Measurements from ENCODE around the gene LRRN4. TPM values are rescaled to one million over a fixed set of nuclear protein-coding genes. Genes with fewer than 3 reads are reported as not detected.

Gene LRRN4
- total RNA-seq, 1 donor from 2014 or later, result not detected

DNA sequence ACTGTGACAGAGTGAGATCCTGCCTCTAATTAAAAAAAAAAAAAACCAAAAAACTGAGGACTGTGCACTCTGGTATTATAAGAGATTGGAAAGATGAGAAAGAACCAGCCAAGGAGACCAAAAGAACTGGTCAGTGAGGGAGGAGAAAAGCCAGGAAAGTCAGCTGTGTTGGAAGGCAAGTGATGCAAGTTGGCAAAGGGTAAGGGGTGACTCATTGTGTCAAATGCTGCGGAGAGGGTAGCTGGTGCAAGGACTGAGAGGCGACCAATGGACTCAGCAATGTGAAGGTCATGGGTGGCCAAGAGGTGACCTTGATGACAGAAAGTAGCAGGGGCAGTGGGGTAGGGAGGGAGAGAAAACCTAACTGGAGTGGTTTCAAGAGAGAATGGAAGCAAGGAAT lies 27.4 kb upstream of the LRRN4 start:
- TF ChIP-seq POLR2AphosphoS5 (IDR thresholded peaks at IDR 0.05; ENCODE audit: insufficient read depth in 1 of 2, low read depth in 1 of 2) (no peak), POLR2A (IDR thresholded peaks at IDR 0.05) (no peak)
- TF ChIP-seq, protein P1, sequence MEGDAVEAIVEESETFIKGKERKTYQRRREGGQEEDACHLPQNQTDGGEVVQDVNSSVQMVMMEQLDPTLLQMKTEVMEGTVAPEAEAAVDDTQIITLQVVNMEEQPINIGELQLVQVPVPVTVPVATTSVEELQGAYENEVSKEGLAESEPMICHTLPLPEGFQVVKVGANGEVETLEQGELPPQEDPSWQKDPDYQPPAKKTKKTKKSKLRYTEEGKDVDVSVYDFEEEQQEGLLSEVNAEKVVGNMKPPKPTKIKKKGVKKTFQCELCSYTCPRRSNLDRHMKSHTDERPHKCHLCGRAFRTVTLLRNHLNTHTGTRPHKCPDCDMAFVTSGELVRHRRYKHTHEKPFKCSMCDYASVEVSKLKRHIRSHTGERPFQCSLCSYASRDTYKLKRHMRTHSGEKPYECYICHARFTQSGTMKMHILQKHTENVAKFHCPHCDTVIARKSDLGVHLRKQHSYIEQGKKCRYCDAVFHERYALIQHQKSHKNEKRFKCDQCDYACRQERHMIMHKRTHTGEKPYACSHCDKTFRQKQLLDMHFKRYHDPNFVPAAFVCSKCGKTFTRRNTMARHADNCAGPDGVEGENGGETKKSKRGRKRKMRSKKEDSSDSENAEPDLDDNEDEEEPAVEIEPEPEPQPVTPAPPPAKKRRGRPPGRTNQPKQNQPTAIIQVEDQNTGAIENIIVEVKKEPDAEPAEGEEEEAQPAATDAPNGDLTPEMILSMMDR (IDR thresholded peaks at IDR 0.05), result no peak
- Histone ChIP-seq H3K4me1 (no peaks in the 10 kb centered on the region), H3K27ac (no peak overlapping the region), H3K9me3 (no peaks in the 10 kb centered on the region), H3K4me3 (no peak overlapping the region), H3K36me3 (peaks cover 0 to 8% of the 10 kb centered on the region in 2 donors), H3K27me3 (no peaks in the 10 kb centered on the region)
- no peak for DNase-seq (ENCODE audit: extremely low spot score in 2 of 2)
- intact Hi-C loops (cut with DNase I), result no loop called here

DNA sequence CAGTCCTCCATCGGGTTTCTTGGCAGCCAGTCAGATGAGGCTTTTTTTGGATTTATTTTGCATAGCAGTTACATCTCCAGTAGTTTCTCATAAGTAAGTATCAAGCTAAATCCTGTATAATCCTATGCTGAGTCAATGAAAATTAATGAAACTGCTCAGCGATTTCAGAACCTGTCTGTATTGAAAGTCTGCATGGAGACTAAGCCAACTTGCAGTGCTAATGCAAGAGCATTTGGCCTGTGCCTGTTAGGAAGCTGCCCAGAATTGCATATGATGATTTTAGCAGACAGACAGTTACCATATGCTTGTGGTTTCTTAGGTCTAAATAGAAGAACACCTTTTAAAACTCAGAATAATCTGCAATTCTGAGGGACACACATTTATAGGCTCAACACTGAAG lies 25.2 kb upstream of the LRRN4 start:
- no peaks in the 10 kb centered on the region for H3K4me1 ChIP-seq
- H3K4me3 ChIP-seq, result no peak overlapping the region
- H3K9me3 ChIP-seq, result no peaks in the 10 kb centered on the region
- H3K36me3 ChIP-seq, result no peaks in the 10 kb centered on the region
- H3K27ac ChIP-seq, result no peak overlapping the region
- H3K27me3 ChIP-seq, result no peaks in the 10 kb centered on the region
- intact Hi-C loops (cut with DNase I), result loop anchor here (10.0 kb wide), 1 partner anchor 554 kb away; no protein-coding TSS in a partner anchor
- DNase-seq (ENCODE audit: extremely low spot score in 2 of 2), result no peak
- TF ChIP-seq POLR2AphosphoS5 (IDR thresholded peaks at IDR 0.05; ENCODE audit: insufficient read depth in 1 of 2, low read depth in 1 of 2) (peak in 1 of 2 donors; percentile 12), POLR2A (IDR thresholded peaks at IDR 0.05) (no peak)
- TF ChIP-seq, protein P1 (IDR thresholded peaks at IDR 0.05), result no peak

DNA sequence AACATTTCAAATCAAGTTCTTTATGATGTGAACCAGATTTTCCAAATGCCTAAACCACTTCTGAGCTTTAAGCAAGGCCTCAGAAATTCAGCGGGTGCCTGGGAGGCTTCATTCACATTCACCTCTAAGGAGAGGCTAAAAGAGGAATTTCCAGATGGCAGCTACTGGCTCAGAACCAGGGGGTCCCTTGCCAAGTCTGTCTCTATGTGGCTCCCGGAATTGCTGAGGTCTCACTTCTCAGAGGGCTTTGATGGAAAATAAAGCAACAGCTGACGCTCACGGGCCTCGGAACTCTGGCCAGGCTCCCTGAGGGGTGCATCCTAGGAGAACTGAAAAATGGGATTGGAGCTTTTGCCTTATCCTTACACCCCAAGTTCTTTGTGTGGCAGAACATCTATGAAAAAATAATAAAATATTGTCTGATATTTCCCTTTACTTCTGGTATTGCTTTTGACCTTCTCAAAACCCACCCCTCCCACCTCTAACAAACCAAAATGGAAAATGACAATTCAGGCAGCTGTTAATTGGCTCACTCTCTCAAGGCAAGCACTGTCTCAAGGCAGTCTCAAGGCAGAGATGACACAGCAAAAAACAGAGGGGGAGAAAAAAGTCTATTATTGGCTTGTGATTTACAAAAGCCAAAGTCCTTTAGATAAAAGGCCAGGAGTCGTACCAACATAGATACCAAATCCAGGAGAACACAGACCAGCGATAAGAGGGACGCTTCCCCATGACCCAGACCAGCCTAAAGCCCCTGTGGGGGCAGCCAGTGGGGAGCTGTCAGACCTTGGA lies 21.8 kb upstream of the LRRN4 start:
- Histone ChIP-seq H3K27ac (no peak overlapping the region), H3K4me1 (no peaks in the 10 kb centered on the region), H3K9me3 (no peaks in the 10 kb centered on the region), H3K4me3 (no peak overlapping the region), H3K36me3 (no peaks in the 10 kb centered on the region), H3K27me3 (no peaks in the 10 kb centered on the region)
- TF ChIP-seq POLR2A (IDR thresholded peaks at IDR 0.05) (no peak), POLR2AphosphoS5 (IDR thresholded peaks at IDR 0.05; ENCODE audit: insufficient read depth in 1 of 2, low read depth in 1 of 2) (no peak)
- TF ChIP-seq, protein P1 (IDR thresholded peaks at IDR 0.05), result no peak
- intact Hi-C loops (cut with DNase I), result loop anchor here (10.0 kb wide), 1 partner anchor 551 kb away; no protein-coding TSS in a partner anchor
- DNase-seq (ENCODE audit: extremely low spot score in 2 of 2), result no peak

DNA sequence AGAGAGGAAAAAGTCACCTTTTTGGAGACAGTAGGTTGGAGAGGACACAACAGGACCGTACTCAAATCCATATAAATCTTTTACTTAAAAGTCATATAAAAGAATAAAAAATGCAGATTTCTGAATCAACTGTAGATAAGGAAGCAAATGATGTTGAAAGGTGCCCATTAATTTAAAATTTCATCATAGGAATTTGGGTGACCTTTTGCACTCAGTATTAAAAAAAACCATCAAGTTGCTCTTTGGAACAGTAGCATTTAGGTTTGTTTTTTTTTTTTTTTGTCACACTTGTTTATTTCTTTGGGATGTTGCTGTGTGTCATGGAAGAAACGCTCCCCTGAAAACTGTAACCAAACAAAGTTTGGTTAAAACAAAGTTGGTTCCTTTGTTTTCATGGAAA lies 20.9 kb upstream of the LRRN4 start:
- Histone ChIP-seq H3K27ac (no peak overlapping the region), H3K36me3 (no peaks in the 10 kb centered on the region), H3K4me1 (no peaks in the 10 kb centered on the region), H3K9me3 (no peaks in the 10 kb centered on the region), H3K27me3 (no peaks in the 10 kb centered on the region), H3K4me3 (no peak overlapping the region)
- TF ChIP-seq, protein P1 (IDR thresholded peaks at IDR 0.05), result no peak
- no peak for TF ChIP-seq POLR2A (IDR thresholded peaks at IDR 0.05)
- no peak for TF ChIP-seq POLR2AphosphoS5 (IDR thresholded peaks at IDR 0.05; ENCODE audit: insufficient read depth in 1 of 2, low read depth in 1 of 2)
- intact Hi-C loops (cut with DNase I), result loop anchor here (10.0 kb wide), 1 partner anchor 550 kb away; no protein-coding TSS in a partner anchor
- no peak for DNase-seq (ENCODE audit: extremely low spot score in 2 of 2)

DNA sequence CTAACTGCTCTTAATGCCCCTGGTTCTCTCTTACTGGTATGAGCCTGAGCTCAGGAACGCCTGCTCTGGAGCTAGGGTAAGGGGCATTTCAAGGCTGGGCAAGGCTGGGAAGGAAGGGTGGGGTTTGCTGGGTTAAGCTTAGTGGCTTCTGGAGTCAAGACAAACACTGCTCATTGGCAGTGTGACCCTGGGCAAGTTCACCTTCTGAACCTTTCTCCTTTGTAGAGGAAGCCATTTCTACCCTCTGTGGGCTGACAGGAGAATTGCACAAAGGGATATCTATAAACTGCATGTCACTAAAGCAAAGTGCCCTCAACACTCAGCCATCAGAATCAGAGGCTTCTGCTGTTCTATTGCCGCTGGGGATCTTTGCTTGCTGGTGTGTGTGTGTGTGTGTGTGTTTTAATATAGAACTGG lies 20.3 kb upstream of the LRRN4 start:
- H3K4me1 ChIP-seq, result no peaks in the 10 kb centered on the region
- TF ChIP-seq POLR2AphosphoS5 (IDR thresholded peaks at IDR 0.05; ENCODE audit: insufficient read depth in 1 of 2, low read depth in 1 of 2), result no peak
- TF ChIP-seq POLR2A (IDR thresholded peaks at IDR 0.05), result no peak
- intact Hi-C loops (cut with DNase I), result loop anchor here (10.0 kb wide), 1 partner anchor 549 kb away; no protein-coding TSS in a partner anchor
- H3K9me3 ChIP-seq, result no peaks in the 10 kb centered on the region
- no peak for DNase-seq (ENCODE audit: extremely low spot score in 2 of 2)
- H3K4me3 ChIP-seq, result no peak overlapping the region
- H3K27ac ChIP-seq, result no peak overlapping the region
- no peaks in the 10 kb centered on the region for H3K36me3 ChIP-seq
- no peaks in the 10 kb centered on the region for H3K27me3 ChIP-seq
